HG03159 (cell line): ENCODE data around the gene ERP27.

Experiments used
- ATAC-seq: cut with Tn5 transposase; IDR thresholded peaks from one replicate; pipeline ENCODE4 v1.9.1; 2021; ENCODE audit warnings: mild to moderate bottlenecking, moderate library complexity; ENCODE audit not compliant: unreplicated experiment

ERP27 gene

GRCh38 chr12:14938301-14938700 lies at the start of gene ERP27:
ERP27 (minus strand) TSS chr12:14938537; CDS start chr12:14938508, 29 bp downstream.
- no peak for ATAC-seq

DNA sequence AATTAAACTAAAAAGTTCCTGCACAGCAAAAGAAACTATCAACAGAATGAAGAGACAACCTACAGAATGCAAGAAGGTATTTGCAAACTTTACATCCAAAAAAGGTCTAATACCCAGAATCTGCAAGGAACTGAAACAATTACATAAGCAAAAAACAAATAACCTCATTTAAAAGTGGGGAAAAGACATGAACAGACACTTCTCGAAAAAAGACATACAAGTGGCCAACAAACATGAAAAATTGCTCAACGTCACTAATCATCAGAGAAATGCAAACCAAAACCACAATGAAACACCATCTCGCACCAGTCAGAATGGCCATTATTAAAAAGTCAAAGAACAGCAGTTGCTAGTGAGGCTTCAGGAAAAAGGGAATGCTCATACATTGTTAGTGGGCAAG lies 49.7 kb upstream of the ERP27 start:
- ATAC-seq, result no peak

DNA sequence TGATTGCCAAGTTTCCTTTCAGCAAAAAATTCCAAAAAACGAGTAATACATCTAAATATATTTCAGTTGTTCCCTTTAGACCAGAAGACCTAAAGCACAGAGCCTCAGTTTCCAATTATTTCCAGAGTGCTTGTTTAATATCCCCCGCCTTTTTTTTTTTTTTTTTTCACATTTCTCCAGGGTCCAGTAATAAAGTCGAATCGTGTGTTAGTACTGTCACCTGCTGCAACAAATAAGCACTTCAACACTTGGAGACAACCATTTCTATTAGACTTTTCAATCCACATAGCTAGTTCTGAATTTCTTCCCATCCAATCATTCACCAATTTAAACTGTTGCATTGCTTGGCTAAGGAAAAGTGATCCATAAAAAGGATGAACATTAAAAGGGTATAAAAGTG lies 48.1 kb upstream of the ERP27 start:
- no peak for ATAC-seq

DNA sequence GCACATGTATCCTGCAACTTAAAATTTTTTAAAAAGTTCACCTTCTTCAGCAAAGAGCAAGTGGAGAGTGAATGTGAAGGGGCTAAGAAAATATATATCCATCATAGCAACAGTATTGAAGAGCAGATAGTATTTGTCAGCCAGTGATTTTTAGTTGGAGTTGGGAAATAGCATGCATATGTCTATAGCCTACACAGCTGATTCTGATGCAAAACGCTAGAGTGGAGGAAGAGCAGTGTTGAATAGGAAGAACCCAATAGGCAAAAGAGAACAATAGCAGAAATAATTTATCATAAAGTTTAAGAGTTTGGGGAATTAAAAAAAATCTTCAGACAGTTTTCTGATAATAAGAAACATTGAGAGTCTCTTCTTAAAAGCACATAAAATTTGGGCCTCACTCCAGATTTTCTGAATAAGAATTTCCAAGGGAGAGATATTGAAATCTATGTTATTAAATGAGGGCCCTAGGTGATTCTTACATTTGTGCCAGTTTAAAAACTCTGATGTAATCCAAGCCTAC lies 46.5 kb upstream of the ERP27 start:
- no peak for ATAC-seq

DNA sequence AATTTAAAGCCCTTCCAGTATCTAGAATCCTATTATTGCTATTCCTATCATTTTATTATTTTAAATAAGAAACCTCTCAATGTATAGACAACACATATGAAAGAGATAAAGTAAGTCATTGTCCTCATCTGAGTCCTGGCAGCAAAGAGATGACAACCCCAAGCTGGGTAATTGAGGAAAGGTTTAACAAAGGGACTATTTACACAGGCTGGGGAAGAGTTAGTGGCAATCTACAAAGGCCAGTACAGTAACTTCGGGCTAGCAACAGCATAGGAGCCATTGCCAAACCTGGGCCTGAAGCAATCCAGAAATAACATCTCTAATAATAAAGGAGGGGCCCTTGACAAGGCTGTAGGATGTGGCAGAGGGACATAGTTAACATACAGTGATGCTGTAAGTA lies 45.7 kb upstream of the ERP27 start:
- no peak for ATAC-seq

DNA sequence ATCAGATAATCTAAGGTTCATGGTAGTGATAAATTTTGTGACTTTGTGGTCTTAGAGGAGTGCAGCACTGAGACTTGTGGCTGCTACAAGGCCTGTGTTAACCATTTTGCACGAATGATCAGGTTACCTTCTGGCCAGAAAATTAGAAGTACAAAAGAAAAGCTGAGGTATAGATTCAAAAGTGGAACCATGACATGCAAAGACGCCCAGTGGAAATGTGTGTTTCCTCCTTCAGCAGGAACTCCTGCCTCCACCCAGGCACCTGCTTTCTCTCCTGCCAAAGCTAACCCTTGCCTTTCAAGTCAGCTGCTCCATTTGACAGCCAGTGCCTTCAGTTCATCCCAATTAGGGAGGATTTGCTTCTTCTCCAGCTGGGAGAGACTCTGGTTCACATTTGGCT lies 44.7 kb upstream of the ERP27 start:
- ATAC-seq, result no peak

- ATAC-seq, result no peak
Measured at GRCh38 chr12:14982562-14982961, 44.2 kb upstream of the ERP27 start.

- no peak for ATAC-seq
Measured at GRCh38 chr12:14981049-14981448, 42.7 kb upstream of the ERP27 start.

DNA sequence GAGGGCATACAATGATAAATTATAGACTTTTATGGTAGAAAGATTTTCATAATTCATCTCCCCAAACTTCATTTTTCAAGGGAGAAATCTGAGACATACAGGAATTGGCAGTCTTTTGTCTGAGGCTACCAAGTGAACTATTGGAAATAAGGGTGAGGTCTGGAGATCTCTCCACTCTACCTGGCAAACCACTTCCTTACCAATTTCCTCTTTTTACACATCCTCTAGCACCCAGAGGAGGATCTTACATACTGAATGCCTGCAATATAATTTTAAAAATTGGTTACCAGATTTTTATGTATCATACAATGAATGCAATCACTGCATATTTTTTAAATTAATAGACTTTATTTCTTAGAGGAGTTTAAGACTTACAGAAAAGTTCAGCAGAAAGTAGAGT lies 41.1 kb upstream of the ERP27 start:
- ATAC-seq, result no peak

GRCh38 chr12:14976658-14977057 lies 38.3 kb upstream of the ERP27 start:
- ATAC-seq, result no peak

- no peak for ATAC-seq
Measured at GRCh38 chr12:14975457-14975856, 37.1 kb upstream of the ERP27 start.

- no peak for ATAC-seq
Measured at GRCh38 chr12:14974633-14975032, 36.3 kb upstream of the ERP27 start.

- no peak for ATAC-seq
Measured at GRCh38 chr12:14972816-14973215, 34.5 kb upstream of the ERP27 start, which contains the start of gene PDE6H. PDE6H (plus strand) TSS chr12:14973042; CDS start chr12:14978013, 4,971 bp downstream.

DNA sequence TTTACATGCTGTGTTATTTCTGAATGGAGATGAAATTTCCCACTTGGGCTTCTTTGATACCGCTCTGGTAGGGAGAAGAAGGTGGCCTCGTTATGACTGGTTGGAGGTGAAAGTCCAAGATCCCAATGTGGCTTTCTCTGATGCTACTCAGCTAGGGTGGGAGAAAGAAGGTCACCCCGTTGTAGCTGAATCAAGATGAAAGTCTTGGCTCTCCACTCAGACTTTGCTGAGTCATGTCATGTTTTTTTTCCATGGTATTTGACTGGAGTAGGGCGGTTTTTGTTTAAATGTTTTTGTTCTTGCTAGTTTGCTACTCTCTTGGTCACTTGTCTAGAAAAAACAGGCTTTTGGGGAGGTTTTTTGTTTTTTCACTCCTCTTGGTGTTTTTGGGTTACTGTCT lies 32.1 kb upstream of the ERP27 start:
- ATAC-seq, result no peak

DNA sequence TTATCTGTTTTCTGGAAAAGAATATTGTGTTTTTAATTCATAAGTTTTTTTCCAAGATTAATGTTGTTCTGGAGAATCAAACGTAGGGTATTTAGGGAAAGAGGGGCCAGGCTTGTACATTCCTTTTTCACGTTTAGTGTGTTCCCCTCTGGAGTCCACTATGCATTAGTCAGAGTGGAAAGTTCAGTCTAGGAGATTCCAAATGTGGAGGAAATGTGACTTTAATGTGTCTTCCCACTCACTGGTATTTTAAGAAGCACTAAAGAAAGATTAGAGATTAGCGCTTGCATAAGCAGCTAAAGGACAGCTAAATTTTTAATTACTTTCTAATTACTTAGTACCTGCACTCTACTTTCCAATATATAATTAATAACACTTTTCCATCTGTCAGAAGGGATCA lies 30.1 kb upstream of the ERP27 start:
- ATAC-seq, result no peak

- ATAC-seq, result no peak
Measured at GRCh38 chr12:14965221-14965620, 26.9 kb upstream of the ERP27 start.

GRCh38 chr12:14964406-14964805 lies 26.1 kb upstream of the ERP27 start:
- ATAC-seq, result no peak

DNA sequence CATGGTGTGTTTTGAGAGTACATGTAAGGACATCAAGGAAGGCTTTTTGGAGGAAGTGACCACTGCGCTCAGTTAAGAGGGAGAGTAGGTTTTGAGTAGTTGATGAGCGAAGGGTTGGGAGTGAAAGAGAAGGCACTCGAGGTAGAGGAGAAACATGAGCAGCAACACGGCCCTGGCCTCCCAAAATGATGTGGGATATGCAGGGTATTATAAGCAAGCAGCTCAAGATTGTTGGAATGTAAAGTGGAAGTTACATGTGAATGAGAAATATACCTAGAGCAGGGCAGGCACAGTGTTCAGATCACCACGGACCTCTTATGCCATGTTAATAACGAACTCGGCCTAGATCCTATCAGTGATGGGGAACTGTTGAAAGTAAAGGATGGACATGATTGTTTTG lies 25.2 kb upstream of the ERP27 start:
- ATAC-seq, result no peak

- no peak for ATAC-seq
Measured at GRCh38 chr12:14962797-14963196, 24.5 kb upstream of the ERP27 start.

DNA sequence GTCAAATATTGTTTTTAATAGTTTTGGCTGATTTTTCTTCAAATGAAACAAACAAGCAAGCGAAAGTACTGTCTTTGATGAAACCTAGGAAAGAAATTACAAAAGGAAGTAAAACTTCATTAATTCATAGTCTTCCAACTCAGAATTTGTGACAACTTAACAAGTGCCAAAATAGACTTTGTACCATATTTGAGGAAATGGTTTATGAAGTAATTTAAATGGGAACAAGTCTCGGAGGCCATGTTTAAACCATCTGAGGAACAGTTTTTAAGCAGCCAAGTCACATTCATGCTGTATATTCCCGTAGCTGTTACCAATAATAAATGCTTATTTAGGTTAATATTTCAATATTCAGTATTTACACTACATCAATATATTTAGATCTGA lies 23.8 kb upstream of the ERP27 start:
- ATAC-seq, result no peak

GRCh38 chr12:14961466-14962152 lies 23.3 kb upstream of the ERP27 start, which contains the start of gene ARHGDIB:
ARHGDIB (minus strand) TSS chr12:14961601; CDS start chr12:14950712, 10,889 bp downstream.
- peak; percentile 71 for ATAC-seq

DNA sequence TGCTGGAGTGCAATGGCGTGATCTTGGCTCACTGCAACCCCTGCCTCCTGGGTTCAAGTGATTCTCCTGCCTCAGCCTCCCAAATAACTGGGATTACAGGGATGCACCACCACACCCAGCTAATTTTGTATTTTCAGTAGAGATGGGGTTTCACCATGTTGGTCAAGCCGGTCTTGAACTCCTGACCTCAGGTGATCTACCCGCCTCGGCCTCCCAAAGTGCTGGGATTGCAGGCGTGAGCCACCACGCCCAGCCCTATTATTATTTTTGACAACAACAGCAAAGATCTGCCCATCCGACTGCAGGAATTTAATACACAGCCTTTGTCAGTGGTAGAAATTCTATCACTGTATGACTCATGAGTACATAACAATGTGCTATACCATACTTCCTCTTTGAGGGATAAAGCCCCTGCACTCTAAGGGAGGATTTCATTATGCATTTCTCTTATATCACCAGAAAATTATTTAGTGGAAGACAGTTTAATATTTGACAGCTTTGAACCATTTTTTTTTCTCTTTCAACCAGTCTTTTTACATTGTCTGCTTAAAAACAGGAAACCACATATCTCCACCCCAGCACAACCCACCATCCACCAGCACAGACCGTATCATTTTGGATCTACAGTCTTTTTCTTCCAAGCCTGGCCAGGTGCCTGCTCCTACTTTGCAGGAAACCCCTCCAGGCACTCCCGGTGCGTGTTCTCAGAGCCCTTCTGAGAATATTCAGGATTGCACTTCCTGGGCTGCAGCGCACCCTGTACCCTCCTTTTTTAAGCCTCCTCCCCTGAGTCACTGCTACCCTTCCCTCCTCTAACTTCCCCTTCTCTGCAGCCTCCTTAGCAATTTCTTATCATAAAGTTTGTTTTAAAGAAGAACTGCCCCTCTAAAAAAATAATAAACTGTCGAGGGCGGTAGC lies 22.5 kb upstream of the ERP27 start:
- ATAC-seq, result peak; percentile 37
